GM18873 (cell line): ENCODE results near the gene SCPEP1.
"Not testable (repeated sequence)": the region's sequence is repeated elsewhere in the genome, so short reads cannot be mapped to it uniquely, and the experiment has no call there.

ENCODE experiments used
- ATAC-seq: cut with Tn5 transposase; IDR thresholded peaks from one replicate; pipeline ENCODE4 v1.9.1; 2021; ENCODE audit warnings: mild to moderate bottlenecking, moderate library complexity, moderate number of reproducible peaks; ENCODE audit not compliant: unreplicated experiment, low FRiP score

Gene SCPEP1, protein sequence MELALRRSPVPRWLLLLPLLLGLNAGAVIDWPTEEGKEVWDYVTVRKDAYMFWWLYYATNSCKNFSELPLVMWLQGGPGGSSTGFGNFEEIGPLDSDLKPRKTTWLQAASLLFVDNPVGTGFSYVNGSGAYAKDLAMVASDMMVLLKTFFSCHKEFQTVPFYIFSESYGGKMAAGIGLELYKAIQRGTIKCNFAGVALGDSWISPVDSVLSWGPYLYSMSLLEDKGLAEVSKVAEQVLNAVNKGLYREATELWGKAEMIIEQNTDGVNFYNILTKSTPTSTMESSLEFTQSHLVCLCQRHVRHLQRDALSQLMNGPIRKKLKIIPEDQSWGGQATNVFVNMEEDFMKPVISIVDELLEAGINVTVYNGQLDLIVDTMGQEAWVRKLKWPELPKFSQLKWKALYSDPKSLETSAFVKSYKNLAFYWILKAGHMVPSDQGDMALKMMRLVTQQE

DNA sequence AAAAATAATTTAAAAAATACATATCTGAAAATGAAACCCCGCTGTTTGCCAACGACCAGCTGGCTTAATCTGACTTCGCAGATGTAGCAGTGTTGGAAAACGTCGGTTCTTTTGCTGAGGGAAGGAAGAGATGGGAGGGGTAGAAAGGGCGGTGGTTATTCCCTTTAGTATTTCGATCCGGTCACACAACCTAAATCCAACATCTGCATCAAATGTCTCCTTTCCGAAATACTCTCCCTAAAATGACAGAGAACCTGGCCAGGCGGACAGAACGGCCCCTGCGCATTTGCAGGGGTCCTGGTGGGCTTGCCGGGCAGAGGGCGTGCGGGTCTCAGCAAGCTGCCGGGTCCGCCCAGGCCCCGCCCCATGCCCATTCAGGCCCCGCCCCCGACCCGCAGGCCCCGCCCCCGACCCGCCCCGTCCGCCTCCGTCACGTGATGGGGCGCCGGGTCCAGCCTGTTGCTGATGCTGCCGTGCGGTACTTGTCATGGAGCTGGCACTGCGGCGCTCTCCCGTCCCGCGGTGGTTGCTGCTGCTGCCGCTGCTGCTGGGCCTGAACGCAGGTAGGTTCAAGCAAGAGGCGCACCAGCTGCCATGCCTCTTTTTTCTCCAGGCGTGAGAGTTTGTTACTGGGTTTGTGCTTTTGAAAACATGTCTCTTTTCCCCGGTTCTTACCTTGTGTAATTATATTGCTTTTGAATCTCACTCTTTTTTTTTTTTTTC, at the start of gene SCPEP1:
SCPEP1 (plus strand) TSS at position 459 of the 723 bp plus-strand sequence; CDS start at position 488, 29 bp downstream.
- ATAC-seq, result no peak

- no peak for ATAC-seq
Observed at GRCh38 chr17:56928586-56928985, 49.3 kb upstream of the SCPEP1 start.

DNA sequence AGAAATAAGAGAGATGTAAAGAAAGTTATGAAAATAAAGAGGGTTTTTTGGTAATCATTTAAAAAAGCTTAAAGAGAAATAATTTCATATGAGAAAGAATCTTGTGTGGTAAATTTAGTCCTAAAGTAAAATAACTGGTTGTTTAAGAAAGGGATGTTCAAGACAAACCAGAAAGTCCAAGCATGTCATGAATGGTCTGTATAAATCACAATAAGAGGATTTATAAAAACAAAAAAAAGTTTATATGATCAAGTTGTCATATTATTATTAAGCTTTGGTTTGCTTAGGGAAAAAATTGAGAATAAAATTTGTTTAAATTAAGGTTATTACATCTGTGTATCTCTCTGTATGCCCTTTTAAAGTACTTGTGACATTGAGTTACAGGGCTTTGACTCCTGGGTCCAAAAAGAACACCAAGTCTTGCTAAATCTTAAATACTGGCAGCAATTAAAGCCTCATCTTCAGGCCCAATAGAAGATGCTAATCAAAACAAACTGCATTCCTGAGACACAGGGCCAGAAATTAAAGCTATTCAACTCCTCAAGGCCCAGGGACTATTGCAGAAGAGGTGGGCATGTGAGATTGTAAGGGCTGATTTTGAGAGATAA, 48.5 kb upstream of the SCPEP1 start:
- no peak for ATAC-seq

DNA sequence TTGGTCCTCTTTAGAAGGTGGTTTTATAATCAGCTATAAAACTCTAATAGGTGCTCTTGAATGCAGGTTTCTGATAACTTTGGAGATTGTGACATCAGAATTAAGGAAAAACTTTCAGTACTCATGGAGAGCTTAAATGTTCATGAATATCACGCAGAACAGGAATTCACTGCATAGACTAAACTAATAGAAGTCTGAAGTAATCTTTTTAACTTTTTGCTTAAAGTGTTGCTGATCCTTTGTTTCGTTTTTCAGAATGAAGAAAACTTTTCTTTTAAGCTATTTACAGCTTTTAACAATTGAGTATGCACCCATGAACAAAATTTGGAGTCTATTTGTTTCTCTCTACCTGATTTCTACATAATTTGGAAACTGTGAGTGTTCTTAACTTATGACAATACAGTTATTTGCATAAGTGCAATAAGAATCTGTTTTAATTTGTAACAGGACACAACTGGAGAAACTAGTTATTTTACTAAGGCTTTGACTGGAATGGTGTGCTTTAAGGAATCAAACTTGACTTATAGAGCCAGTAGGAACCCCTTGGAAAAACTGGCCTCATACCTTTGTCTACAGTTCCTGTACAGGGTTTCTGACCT, 47.1 kb upstream of the SCPEP1 start:
- ATAC-seq, result no peak

DNA sequence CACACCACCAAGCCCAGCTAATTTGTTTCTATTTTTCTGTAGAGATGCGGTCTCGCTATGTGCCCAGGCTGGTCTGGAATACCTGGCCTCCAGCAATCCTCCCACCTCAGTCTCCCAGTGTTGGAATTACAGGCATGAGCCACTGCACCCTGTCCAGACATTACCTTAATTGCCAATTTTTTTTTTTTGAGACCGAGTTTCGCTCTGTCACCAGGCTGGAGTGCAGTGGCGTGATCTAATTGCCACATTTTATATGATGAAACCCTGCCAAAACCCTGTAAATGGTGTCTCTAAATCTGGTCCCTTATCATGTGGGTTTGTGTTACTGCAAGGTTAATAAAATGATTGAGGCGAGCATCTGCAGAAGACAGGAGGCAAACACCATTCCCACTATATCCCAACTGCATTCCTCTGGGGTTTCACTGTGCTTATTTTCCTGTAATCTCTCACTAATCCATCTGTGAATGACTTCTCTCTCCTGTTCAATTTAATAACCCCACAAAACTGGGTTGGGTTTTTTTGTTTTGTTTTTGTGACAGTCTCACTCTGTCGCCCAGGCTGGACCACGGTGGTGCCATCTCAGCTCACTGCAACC, 44.7 kb upstream of the SCPEP1 start:
- ATAC-seq, result no peak

DNA sequence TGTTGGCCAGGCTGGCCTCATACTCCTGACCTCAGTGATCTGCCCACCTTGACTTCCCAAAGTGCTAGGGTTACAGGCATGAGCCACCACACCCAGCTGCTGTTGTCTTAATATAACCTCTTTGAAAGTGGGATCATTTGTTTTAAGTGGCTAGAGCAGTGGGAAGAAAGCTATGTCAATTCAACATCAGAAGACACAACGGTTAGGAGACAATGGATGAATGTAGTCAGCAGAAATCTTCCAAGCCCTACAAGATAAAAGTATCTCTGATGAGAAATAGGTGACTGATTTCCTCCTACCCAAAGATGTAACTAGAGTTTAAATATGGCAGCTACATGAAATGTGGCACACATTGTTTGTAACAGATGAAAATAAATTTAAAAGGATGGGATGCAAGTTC, 44.1 kb upstream of the SCPEP1 start:
- ATAC-seq, result no peak

- no peak for ATAC-seq
Observed at GRCh38 chr17:56934280-56934679, 43.7 kb upstream of the SCPEP1 start.

DNA sequence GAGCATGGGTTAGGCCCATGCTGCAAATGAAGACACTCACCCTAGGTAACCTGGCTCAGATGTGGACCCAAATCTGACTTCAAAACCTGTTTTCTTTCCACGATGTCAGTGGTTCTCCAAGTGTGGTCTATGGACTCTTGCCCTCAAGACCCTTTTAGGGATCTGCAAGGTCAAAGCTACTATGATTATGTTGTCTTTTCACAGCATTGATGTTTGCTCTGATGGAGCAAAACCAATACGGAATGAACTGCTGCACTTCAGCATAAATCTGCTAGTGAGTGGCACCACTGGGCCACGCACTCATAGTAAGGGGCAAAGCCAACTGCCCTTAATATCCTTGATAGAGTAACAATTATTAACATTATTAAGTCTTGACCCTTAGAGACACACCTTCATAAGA, 42.5 kb upstream of the SCPEP1 start:
- no peak for ATAC-seq

- ATAC-seq, result no peak
Observed at GRCh38 chr17:56936697-56937322, 41.1 kb upstream of the SCPEP1 start.

DNA sequence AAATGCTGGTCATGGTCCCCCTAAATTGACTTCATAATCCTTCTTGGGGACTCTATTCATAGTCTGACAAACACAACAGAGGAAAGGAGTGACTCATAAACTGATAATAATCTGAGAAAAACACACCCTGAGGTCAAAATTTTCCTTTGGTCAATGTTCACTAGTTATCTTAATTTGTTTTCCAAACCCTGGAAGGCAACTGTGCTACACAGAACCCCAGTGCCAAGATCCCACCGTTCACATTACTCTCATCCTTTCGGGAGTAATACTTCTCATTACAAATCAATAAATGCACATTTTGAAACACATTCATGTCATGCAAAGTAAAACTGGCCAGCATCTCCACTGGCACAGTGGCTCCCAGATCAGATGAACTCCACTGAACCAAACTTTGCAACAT, 40.2 kb upstream of the SCPEP1 start:
- ATAC-seq, result no peak

DNA sequence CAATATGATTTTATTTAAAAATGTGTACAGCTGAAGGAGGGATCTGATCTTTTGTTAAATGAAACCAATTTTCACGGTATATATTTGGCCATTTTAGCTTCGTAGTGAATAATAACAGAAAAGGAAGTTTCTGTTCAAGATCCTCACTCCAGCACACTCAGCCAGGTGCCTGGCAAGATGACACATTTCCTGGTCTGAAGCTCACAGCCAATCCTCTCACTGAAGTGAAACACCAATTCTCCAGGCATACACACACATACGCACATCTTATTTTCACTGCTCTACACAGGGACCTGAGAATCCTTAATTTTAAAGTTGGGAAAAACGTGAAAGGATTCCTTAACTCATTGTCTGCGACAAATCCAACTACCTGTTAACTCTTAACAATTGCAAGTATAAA, 39.7 kb upstream of the SCPEP1 start:
- ATAC-seq, result not testable (repeated sequence)

DNA sequence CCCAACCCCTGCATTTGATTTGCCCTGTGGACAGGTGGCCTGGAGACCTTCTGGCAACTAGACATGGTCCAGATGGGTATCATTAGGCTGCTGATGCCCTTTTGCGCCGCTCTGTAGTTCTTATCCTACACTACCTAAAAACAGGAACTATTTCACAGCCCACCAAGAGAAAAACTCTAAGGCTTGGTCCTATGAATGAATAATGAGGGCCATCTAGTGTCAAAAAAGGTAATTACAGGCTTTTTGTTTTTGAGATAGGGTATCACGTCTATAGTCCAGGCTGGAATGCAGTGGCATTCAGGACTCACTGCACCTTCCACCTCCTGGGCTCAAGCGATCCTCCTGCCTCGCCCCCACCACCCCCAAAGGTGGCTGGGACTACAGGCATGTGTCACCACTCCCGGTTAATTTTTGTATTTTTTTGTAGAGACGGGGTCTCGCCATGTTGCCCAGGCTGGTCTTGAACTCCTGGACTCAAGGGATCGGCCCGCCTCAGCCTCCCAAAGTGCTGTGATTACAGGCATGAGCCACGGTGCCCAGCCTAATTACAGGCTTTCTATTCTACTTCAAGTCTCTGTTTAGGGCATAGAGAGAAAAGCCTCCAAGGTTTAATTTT, 38.0 kb upstream of the SCPEP1 start:
- no peak for ATAC-seq

DNA sequence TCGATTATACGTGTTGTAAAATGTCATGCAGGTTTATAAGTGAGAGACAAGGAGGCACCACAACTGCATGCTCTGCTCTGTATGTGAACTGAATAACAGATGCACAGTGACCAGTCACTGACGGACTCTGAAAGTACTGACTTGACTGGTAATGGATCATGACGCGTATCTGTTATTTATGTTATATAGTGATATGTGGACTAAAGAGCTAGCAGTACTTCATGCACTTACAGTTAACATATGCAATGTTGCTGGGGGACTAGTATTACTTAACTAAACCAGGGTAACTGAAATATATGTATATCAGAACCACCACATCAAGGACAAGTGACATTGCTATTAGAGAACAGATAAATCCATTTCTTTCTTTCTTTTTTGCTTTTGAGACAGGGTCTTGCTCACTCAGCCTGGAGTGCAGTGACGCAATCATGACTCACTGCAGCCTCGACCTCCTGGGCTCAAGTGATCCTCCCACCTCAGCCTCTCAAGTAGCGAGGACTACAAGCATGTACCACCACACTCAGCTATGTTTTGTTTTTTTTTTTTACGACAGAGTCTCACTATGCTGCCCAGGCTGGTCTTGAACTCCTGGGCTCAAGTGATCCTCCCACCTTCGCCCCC, 34.3 kb upstream of the SCPEP1 start:
- no peak for ATAC-seq

GRCh38 chr17:56945938-56946505, 31.9 kb upstream of the SCPEP1 start:
- no peak for ATAC-seq

- ATAC-seq, result no peak
Observed at GRCh38 chr17:56947741-56948140, 30.2 kb upstream of the SCPEP1 start.

DNA sequence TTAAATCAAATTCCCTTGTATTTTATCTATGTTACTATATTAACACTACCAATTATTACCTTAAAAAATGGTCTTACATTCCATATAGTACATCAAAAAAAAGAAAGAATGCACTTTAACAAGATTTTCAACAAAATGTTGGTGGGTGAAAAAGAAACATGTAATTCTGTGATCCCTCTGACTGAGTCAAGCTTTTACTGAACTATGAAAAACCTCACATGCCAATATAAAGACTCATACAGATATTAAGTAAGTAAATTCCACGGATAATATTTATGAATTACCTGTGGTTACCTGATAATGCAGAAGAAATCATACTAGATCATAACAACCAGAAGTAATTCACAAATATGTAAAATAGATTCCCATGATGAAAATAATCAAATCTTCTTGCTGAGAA, 29.4 kb upstream of the SCPEP1 start:
- ATAC-seq, result no peak

DNA sequence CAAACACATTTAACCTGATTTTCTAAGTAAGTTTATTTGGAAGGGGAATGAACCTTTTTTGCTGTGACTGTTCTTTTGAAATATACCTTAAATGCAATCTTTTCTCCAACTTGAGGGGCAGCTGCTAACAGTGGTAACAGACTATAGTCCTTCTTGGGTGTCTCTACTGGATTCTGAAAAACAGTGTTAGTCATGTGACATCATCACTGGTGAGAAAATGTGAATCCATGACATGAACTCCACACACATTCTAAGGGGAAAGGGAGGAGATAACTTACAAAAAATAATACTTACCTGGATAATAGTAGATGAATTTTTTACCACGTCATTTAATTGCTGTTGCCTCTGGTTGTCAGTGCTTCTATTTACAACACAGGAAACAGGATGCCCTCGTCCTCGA, 28.3 kb upstream of the SCPEP1 start:
- no peak for ATAC-seq

DNA sequence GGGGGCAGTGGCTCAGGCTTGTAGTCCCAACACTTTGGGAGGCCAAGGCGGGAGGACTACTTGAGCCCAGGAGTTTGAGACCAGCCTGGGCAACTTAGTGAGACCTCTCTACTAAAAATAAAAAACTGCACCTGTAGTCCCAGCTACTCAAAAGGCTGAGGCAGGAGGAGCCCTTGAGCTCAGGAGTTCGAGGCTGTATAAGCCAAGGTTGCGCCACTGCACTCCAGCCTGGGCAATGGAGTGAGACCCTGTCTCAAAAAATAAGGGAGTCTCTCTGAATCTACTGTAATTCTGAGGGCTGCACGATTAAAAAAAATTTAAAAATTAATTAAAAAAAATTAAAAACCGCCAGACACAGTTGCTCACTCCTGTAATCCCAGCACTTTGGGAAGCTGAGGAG, 20.9 kb upstream of the SCPEP1 start:
- ATAC-seq, result no peak
